SH-SY5Y (cell line): ENCODE measurements around the gene ABCB8.

Experiments
- GATA2 ChIP-seq: IDR thresholded peaks from 2 replicates; pipeline ENCODE4 v1.6.1; 2011; ENCODE audit warnings: mild to moderate bottlenecking, low read depth, low read length
- GATA3 ChIP-seq: IDR thresholded peaks from 2 replicates; pipeline ENCODE4 v1.6.1; 2011; ENCODE audit warnings: low read depth, mild to moderate bottlenecking, low read length, moderate library complexity

DNA sequence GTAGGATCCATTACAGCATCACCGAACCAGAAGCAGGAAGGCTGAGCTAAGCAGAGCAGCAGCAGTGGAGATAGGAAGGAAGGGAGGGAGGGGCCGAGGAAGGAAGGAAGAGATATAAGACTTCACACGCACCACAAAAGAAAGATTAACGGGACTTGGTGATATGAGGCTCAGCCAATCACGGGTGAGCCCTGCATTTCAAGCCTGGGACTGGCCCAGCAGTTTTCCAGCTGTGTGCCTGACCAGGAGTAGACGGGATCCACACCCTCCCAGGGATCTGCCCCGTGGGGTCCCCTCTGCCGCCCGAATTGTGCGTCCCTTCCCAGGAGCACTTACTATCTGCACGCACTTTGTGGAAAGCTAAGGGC, 20.1 kb upstream of the ABCB8 start:
- TF ChIP-seq GATA2 (no peak), GATA3 (no peak)
